HG03135 (cell line): ENCODE data around the gene RHNO1.
"Not testable (repeated sequence)": the region's sequence is repeated elsewhere in the genome, so short reads cannot be mapped to it uniquely, and the experiment has no call there.

ENCODE experiments used
- ATAC-seq: cut with Tn5 transposase; IDR thresholded peaks from one replicate; pipeline ENCODE4 v1.9.1; 2021; ENCODE audit warnings: mild to moderate bottlenecking, moderate library complexity; ENCODE audit not compliant: unreplicated experiment

Gene RHNO1

DNA sequence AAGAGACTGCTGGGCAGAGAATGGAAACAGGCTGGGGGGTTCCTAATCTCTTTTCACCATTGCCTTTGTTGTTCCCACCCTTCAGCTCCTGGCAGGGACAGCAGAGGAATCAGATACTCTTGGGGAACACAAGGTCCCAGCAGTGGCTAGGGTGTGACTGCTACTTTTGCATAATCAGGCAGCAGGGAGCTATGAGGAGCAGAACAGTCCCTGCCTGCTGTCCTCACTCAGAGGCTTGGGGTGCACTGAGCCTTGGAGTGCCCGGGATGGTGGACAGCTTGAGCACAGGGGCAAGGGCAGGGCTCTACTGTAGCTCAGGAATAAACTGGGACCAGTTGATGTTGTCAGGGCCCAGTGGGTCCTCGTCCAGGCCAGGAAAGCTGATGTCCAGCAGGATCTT lies 18.7 kb upstream of the RHNO1 start:
- ATAC-seq, result no peak

DNA sequence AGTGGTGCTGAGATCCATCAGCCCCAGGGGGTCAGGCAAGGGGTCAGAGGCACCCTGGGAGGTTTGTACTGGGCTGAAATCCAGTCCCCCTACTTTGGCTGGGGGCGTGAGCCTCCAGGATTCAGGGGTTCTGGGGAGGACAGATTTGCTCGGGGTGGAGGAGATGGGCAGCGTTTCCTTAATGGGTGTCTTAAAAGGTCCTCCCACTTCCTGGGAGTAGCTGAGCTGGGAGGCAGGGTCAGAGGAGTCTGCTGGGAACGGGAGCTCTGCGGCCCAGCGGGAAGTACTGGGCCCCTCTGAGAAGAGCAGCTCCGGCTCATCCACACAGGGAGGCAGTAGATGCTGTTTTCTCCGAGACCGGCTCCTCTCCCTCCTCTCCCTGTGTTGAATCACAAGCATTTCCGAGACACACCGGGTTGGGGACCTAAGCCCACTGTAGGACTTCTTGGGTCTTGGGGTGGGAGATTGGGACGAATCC lies 18.0 kb upstream of the RHNO1 start:
- ATAC-seq, result no peak

DNA sequence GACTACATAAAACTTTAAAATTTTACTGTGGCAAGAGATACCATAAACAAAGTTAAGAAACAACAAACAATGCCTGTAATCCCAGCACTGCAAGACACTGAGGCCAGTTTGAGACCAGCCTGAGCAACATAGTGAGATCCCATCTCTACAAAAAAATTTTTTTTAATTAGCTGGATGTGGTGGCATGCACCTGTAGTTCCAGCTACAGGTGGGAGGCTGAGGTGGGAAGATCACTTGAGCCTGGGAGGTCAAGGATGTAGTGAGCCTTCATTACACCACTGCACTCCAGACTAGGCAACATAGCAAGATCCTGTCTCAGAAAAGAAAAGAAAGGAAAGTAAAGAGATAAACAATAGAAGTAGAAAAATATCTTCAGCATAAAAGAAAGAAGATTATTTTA lies 16.9 kb upstream of the RHNO1 start:
- no peak for ATAC-seq

DNA sequence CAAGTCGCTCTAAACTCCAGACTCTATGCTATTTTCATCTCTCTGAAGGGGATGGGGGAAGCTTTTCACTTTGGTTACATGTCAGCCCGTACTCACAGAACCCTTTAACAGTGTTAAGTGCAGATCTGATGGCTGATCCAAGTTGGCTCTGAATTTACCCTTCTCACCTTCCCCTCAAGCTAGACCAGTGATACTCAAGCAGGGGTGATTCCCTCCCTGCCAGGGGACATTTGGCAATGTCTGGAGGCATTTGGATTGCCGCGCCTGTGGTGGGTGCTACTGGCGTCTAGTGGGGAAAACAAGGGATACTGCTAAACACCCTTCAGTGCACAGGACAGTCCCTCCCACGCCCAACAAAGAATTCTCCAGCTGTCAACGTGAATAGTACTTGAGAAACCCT lies 14.1 kb upstream of the RHNO1 start:
- no peak for ATAC-seq

DNA sequence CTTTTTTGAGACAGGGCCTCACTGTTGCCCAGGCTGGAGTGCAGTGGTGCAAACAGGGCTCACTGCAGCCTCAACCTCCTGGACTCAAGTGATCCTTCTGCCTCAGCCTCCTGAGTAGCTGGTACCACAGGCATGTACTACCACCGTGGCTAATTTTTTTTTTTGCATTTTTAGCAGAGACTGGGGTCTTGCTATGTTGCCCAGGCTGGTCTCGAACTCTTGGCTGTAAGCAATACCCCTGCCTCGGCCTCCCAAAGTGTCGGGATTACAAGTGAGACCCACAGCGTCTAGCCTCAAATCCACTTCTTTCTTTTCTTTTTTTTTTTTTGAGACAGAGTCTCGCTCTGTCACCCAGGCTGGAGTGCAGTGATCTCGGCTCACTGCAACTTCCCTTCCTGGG lies 13.6 kb upstream of the RHNO1 start:
- not testable (repeated sequence) for ATAC-seq

DNA sequence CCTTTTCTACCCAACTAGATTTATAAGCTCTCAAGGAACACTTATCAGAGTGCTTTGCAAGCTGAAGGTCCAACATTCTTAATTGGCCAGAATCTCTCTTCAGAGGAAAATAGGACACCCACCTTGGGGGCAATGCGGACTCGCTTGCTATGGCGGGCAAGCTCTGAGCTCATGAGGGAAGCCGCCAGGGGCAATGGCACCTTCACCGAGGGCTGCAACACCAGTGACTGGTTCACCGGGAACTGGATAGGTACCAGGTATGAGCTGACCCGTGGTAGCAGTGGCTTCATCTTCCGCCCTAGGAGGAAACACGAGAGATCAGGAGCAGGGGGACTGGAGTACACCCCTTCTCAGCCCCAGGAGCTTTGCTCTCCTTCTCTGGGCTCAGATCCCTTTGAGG lies 12.8 kb upstream of the RHNO1 start:
- no peak for ATAC-seq

DNA sequence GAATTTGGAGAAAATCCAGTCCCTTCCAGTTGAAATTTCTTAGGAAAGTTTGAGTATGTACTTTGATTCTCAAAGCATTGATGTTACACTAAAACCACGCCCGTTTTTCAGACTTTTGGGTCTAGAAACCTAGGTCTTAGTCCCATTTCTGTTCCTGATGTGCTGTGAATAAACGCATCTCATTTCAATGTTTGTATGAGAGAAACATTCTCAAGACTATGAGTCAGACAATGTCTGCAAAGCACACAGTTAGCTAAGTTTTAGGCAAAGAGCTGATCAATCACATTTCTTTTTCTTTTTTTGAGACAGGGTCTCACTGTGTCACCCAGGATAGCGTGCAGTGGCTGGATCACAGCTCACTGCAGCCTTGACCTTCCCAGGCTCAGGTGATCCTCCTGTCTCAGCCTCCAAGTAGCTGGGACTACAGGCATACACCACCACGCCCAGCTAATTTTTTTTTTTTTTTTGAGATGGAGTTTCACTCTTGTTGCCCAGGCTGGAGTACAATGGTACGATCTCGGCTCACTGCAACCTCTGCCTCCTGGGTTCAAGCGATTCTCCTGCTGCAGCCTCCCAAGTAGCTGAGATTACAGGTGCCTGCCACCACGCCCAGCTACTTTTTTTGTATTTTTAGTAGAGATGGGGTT lies 7.9 kb upstream of the RHNO1 start:
- ATAC-seq, result not testable (repeated sequence)

DNA sequence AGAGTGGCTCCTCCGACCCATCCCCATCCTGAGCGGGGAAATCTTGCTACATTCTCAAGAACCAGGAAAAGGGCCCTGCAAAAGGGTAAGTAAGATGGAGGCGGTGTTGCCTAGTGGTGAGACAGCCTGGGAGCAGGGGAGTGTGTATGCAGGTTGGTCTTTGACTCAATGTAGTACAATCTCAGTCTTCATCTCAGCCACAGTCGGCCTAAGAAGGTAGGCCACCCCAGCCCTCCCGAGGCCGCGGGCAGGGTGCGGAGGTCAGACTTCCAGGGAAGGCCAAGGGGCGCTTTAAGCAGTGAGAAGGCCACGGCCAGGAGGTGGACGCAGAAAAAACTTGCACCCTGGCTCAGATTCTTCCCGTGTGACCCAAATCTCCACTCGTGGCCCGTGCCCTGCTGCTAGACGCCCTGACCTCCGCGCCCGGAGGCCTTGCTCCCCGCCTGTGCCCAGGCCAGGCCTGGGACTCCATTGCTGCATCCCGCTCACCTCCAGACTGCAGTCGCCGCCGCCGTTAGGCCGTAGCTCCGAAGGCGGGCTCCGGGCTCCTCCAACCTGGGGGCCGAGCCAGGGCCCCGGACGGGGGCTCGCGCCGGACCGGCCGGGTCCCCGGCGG lies 484 bp upstream of the RHNO1 start:
- peak; percentile 33 for ATAC-seq

DNA sequence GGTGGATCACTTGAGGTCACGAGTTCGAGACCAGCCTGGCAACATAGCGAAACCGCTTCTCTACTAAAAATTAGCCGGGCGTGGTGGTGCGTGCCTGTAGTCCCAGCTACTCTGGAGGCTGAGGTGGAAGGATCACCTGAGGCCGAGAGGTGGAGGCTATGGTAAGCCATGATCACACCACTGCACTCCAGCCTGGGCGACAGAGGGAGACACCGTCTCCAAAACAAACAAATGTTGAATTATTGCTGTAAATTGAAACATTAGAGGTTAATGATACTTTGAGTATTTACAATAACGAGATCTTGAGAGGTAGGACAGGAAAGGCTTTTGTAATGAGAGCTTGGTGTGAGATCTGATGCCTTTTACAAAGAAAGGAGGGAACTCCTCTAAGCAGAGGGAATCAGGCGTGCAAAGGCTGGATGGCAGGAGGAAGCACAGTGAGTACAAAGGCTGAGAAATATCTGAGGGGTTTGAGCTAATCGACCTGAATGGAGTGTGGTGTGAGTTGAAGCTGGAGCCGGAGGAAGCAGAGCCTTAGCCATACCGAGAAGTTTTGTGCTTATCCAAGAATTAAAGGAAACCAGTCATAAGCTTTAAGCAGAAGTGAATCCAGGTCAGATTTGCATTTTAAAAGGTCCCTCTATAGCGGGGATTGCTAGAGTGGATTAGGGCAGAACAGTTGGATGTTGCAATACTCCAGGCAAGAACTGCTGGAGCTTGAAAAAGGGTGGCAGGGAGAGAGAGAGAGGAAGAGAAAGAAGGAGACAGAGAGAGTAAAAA lies 1.1 kb downstream of the RHNO1 start:
- no peak for ATAC-seq

DNA sequence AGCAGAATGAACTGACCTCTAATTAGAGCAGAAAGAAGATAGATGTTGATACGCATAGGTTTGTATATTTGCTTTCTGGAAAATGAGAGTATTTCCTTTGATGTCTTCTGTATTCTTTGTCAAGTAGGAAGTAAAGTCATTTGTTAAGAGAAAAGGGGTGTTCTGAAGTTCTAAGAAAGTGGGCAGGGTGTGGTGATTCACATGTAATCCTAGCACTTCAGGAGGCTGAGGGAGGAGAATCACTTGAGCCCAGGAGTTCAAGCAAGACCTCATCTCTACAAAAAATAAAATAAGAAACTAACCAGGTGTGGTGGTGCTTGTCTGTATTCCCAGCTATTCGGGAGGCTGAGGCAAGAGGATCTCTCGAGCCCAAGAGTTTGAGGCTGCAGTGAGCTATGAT lies 2.8 kb downstream of the RHNO1 start:
- no peak for ATAC-seq

DNA sequence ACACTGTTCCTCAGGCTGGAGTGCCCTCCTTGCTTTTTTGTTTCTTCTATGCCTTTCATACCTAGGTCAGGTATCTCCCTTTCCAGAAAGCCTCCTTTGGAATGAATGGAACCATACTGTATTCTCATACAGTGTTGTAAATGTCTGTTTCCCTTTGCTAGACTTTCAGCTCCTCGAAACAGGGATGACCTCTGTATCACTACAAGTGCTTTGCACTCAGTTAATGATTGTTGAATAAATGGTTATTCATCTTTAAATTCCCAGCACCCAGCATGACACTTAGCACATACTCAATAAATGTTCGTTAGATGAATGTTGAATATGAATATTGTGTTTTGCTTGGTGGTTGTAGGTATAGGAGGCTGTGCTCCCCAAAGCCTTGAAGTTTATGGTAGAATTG lies 7.8 kb downstream of the RHNO1 start:
- ATAC-seq, result no peak

DNA sequence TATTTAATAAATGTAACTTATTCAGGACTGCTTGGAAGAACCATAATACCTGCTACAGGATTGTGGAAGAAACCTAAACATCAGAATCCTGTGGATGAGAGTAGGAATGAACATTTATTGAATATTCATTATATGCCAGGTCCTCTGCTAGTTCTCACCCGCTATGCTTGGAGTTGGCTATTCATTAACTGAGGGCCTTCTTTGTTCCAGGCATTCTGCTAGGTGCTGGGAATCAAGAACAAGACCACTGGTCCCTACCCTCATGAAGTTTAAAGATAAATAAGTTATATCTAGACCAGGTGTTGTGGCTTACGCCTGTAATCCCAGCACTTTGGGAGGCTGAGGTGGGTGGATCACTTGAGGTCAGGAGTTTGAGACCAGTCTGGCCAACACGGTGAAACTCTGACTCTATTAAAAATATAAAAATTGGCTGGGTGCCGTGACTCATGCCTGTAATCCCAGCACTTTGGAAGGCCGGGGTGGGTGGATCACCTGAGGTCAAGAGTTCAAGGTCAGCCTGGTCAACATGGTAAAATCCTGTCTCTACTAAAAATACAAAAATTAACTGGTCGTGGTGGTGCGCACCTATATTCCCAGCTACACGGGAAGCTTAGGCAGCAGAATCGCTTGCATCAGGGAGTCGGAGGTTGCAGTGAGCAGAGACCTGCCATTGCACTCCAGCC lies 9.9 kb downstream of the RHNO1 start:
- ATAC-seq, result no peak

DNA sequence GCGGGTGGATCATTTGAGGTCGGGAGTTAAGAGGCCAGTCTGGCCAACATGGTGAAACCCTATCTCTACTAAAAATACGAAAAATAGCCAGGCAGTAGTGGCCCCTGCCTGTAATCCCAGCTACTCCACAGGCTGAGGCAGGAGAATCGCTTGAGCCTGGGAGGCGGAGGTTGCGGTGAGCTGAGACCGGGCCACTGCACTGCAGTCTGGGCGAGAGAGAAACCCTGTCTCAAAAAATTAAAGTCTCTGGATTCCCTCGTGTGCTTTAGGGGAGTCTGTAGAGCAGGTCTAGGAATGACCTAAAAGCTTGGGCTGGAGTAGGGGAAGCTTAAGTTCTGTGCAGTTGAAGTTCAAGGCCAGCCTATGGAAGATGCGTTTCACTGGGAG lies 13.0 kb downstream of the RHNO1 start:
- ATAC-seq, result no peak

DNA sequence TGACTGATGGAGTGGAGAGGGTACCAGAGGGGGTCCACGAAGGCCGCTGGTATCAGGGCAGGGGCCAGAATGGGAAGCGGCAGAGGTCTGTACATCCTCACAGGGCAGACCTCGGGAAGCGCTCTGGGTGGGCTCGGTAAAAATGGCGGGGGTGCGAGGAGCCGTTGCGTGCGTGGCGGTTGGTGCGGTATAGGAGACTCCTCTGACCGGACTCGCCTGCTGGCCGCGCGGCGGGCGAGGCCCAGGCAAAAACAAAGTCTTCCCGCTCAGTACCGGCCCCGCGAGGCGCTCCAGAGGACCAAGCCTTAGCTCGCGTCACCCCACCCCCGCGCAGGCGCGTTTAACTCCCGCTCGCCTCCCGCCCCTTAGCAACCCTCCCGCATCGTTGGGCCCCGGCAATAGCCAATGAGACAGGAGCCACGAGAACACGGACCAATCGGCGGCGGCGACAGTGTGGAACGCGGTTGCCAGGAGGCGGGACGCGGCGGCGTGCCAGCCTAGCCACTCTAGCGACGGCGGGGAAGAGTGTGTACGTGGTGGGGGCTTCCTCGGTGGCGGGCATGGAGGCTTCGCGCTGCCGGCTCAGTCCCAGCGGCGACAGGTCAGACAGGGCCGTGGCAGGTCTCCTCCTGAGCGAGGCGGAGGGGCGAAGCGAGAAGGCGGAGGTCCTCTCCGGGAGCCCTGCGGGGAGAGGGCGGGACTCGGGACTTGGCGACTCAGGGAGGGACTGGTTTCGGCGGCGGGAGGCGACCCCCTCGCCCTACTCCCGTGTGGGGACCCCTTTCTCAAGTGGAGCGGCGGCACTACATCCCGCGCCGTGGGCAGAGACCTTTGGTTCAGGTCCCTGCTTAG lies 13.6 kb downstream of the RHNO1 start, which contains the start of gene TULP3:
TULP3 (plus strand) TSS at position 504 of the 852 bp plus-strand sequence; CDS start at position 561, 57 bp downstream.
- ATAC-seq, result peak; percentile 99

DNA sequence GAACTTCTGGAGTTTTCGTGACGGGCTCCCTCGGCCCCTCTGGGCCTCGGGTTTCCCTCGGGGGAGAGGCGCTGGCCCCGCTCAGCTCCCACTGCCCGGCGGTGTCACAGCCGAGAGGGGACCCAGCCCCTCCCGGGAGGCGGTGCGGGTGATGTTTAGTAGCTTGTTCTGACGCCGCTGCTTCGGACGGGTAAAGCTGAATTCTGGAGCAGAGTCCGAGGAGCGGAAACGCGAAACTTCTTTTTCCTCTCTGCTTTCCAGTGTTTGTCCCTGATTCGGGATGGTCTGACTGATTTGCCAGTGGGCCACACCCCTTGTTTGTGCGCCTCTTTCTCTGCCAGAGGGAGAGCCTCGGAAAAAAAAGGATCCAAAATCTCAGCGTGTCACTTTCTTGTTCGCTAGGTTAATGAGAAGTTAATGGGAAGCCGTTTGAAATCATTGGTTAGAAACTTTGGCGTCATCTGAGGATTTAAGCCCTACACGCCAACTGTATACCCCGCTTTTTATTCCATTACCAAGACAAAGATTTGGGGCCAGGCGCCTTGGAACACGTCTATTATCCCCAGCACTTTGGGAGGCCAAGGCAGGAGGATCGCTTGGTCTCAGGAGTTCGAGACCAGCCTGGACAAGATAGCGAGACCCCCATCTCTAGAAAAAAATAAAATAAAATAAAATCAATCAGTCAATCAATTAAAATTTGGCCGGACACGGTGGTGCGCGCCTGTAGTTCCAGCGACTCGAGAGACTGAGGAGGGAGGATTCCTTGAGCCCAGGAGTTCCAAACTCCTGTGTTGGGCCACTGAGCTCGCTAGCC lies 14.4 kb downstream of the RHNO1 start:
- peak; percentile 10 for ATAC-seq

DNA sequence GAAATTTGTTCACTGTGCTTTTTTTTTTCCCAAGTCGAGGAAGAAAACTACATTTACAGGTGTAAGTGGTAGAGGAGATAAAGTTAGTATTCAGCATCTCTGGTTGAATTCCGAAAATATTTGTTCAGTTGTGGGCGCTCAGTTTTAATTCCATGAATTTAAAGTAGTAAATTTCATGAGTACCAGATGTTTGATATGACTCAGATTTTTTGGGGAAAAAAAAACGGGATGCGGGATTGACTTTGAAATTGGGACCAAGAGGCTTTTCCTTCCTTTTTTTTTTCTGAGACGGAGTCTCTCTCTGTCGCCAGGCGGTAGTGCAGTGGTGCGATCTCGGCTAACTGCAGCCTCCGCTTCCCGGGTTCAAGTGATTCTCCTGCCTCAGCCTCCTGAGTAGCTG lies 15.2 kb downstream of the RHNO1 start:
- no peak for ATAC-seq

DNA sequence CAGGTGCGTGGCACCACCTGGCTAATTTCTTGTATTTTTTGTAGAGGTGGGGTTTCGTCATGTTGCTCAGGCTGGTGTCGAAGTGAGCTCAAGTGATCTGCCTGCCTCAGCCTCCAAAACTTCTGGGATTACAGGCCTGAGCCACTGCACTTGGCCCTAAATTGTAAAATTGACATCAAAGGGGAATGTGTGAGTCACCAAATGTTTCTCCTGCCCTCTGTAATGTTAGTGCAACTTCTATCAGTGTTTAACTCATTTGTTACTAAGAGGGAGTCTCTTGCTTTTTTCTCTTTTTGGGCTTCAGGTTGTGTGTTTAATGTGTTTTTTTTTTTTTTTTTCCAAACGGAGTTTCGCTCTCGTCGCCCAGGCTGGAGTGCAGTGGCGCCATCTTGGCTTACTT lies 16.0 kb downstream of the RHNO1 start:
- no peak for ATAC-seq

DNA sequence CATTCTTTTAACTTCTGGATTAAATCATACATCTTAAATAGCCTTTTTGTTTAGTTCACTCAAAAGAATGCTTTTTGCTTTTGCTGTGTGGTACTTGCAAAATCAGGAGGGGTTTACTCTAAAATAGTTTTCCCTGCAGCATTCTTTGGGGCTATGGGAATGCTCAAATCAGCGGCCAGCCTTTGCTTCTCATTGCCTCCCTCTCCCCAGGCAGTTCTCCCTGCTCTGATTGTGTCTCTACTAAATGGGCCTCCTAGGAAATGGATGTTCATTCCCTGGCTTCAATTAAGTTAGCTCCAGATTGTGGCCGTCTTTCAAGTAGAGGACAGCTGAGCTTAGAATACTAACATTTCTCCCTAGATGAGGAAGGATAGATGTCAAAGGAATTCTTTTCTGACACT lies 18.0 kb downstream of the RHNO1 start:
- no peak for ATAC-seq

DNA sequence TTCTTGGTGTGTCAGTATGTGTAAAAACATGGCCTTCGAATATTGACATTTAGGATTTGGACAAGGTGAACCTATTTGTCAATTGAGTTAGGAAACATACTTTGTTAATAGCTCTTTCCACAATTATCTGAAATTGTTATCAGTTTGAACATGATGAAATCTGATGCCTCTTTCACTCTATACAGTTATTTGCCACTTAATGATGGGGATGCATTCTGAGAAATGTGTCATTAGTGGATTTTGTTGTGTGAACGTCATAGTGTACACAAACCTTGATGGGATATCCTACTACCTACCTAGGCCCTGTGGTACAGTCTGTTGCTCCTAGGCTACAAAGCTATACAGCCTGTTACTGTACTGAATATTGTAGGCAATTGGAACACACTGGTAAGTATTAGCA lies 18.5 kb downstream of the RHNO1 start:
- ATAC-seq, result no peak

DNA sequence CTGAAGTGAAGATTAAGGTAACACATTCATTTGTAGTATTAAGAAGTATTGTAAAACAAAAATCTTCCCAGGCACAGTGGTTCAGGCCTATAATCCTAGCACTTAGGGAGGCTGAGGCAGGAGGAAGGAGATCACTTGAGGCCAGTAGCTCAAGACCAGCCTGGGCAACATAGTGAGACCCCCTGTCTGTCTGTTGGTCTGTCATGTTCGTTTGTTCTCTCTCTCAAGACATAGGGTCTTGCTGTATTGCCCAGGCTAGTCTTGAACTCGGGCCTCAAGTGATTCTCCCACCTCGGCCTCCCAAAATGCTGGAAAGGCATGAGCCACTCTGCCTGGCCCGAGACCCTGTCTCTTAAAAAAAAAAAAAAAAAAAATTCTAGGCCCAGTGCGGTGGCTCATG lies 20.4 kb downstream of the RHNO1 start:
- ATAC-seq, result no peak
